Measurements from ENCODE around the gene DDX52.

DNA sequence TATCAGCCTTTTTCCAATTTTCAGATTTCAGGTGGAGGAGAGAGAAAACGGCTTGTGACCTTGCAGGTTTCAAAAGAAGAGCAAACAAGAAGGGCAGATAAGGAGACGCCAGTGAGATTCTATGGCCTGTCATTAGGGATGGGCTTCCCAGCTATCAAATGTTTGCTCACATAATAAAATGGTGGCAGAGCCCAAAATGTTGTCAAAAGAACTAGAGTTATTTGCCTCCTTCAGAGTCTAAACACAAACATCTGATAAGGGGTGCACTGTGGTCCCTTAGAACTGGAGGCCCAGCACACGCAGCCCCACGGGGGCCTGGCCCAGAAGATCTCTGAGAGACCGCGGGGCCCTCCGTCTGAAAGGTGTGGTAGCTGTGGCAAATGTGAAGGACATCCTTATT is 46.1 kb upstream of the DDX52 start:
- TF ChIP-seq, protein P1, sequence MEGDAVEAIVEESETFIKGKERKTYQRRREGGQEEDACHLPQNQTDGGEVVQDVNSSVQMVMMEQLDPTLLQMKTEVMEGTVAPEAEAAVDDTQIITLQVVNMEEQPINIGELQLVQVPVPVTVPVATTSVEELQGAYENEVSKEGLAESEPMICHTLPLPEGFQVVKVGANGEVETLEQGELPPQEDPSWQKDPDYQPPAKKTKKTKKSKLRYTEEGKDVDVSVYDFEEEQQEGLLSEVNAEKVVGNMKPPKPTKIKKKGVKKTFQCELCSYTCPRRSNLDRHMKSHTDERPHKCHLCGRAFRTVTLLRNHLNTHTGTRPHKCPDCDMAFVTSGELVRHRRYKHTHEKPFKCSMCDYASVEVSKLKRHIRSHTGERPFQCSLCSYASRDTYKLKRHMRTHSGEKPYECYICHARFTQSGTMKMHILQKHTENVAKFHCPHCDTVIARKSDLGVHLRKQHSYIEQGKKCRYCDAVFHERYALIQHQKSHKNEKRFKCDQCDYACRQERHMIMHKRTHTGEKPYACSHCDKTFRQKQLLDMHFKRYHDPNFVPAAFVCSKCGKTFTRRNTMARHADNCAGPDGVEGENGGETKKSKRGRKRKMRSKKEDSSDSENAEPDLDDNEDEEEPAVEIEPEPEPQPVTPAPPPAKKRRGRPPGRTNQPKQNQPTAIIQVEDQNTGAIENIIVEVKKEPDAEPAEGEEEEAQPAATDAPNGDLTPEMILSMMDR (conservative IDR thresholded peaks at IDR 0.05; ENCODE audit: low read depth in 2 of 2) = no peak
- no peak for TF ChIP-seq EZH2phosphoT487 (IDR thresholded peaks at IDR 0.05; ENCODE audit: unreplicated experiment)

Data from GM23338 (cell line).